DMS 273 (cell line): ENCODE data around the gene TRMT1.

Source experiments
- DNase-seq: peaks from one replicate; lab custom pipeline; 2025; ENCODE audit not compliant: unreplicated experiment; lab: John Stamatoyannopoulos, UW

The TRMT1 gene

GRCh38 chr19:13127051-13127450 is 10.5 kb upstream of the TRMT1 start:
- DNase-seq, result no peak

GRCh38 chr19:13122980-13123957 is 6.7 kb upstream of the TRMT1 start:
- no peak for DNase-seq

GRCh38 chr19:13122275-13122878 is 5.8 kb upstream of the TRMT1 start:
- DNase-seq, result no peak

- DNase-seq, result no peak
Observed at GRCh38 chr19:13121551-13122274, 5.2 kb upstream of the TRMT1 start.

GRCh38 chr19:13120817-13121216 is 4.3 kb upstream of the TRMT1 start:
- DNase-seq, result no peak

GRCh38 chr19:13120031-13120430 is 3.5 kb upstream of the TRMT1 start:
- DNase-seq, result no peak

- DNase-seq, result no peak
Observed at GRCh38 chr19:13119627-13120026, 3.1 kb upstream of the TRMT1 start.

- peak; percentile 82 for DNase-seq
Observed at GRCh38 chr19:13118424-13119193, 2.1 kb upstream of the TRMT1 start.

- peak; percentile 97 for DNase-seq
Observed at GRCh38 chr19:13117772-13118423, 1.4 kb upstream of the TRMT1 start, which contains the start of gene NACC1. NACC1 (plus strand) TSS chr19:13118264; CDS start chr19:13135208, 16,944 bp downstream.

GRCh38 chr19:13117176-13117771 is 734 bp upstream of the TRMT1 start:
- peak; percentile 71 for DNase-seq

- no peak for DNase-seq
Observed at GRCh38 chr19:13115936-13116281, 631 bp downstream of the TRMT1 start.

- DNase-seq, result no peak
Observed at GRCh38 chr19:13112555-13112954, 4.0 kb downstream of the TRMT1 start.

GRCh38 chr19:13110099-13110610 is 6.4 kb downstream of the TRMT1 start:
- no peak for DNase-seq

GRCh38 chr19:13109361-13110098 is 7.0 kb downstream of the TRMT1 start:
- no peak for DNase-seq

- no peak for DNase-seq
Observed at GRCh38 chr19:13104848-13105711, 11.5 kb downstream of the TRMT1 start.

- DNase-seq, result peak; percentile 38
Observed at GRCh38 chr19:13104360-13104847, 12.1 kb downstream of the TRMT1 start.

- DNase-seq, result no peak
Observed at GRCh38 chr19:13103581-13104359, 12.8 kb downstream of the TRMT1 start.
